Measurements from ENCODE around the gene KRTAP3-3.

DNA sequence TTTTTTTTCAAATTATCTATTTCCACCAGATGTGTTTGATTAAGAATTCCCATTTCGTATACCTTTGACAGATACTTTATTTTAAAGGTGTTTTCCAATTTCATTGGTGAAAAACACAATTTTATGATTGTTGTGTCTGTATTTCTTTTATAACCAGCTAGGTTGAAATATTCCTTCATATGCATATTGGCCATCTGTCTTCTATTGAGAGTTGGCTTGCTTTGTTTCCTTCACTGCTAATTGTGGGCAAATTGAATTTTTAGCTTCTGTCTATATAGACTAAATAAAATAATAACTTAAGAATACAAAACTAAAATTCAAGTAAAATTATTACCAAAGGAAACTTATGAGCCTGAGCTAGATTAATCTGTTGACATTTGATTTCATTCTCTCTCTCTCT is 1.2 kb upstream of the KRTAP3-3 start:
- TF ChIP-seq, protein P1, sequence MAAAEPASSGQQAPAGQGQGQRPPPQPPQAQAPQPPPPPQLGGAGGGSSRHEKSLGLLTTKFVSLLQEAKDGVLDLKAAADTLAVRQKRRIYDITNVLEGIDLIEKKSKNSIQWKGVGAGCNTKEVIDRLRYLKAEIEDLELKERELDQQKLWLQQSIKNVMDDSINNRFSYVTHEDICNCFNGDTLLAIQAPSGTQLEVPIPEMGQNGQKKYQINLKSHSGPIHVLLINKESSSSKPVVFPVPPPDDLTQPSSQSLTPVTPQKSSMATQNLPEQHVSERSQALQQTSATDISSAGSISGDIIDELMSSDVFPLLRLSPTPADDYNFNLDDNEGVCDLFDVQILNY (CRISPR knock-in tag; IDR thresholded peaks at IDR 0.05) = no peak
- no peak for TF ChIP-seq ELF4 (CRISPR knock-in tag; IDR thresholded peaks at IDR 0.05; ENCODE audit: low read depth)
- TF ChIP-seq CTCF (IDR thresholded peaks at IDR 0.05) = no peak
- TF ChIP-seq CREM (CRISPR knock-in tag; IDR thresholded peaks at IDR 0.05) = no peak
- no peak for TF ChIP-seq ZBTB21 (CRISPR knock-in tag; IDR thresholded peaks at IDR 0.05; ENCODE audit: borderline replicate concordance)

Data from WTC11 (cell line).